Measurements from ENCODE around the gene PLEKHH3. TPM values are rescaled to one million over a fixed set of nuclear protein-coding genes. Genes with fewer than 3 reads are reported as not detected.

PLEKHH3 gene
- total RNA-seq, 1 experiment from 2014 or later: 46.1 TPM

Other genes with a start within 250 kb of the PLEKHH3 start
- gene ATP6V0A1, start 218.1 kb downstream of the PLEKHH3 start, total RNA-seq (2014; rRNA removed; shearing (Covaris generic)): 54.0 and 112 TPM in 2 replicates
- 49.3 and 83.0 TPM in 2 replicates for gene NAGLU, start 140.8 kb downstream of the PLEKHH3 start, total RNA-seq (2014; rRNA removed; shearing (Covaris generic))
- 3.5 and 4.4 TPM in 2 replicates for gene HSD17B1, start 124.1 kb downstream of the PLEKHH3 start, total RNA-seq (2014; rRNA removed; shearing (Covaris generic))
- 11.9 and 19.2 TPM in 2 replicates for gene COASY, start 114.8 kb downstream of the PLEKHH3 start, total RNA-seq (2014; rRNA removed; shearing (Covaris generic))
- gene MLX, start 109.9 kb downstream of the PLEKHH3 start, total RNA-seq (2014; rRNA removed; shearing (Covaris generic)): 14.1 and 44.7 TPM in 2 replicates
- gene PSMC3IP, start 99.3 kb downstream of the PLEKHH3 start, total RNA-seq (2014; rRNA removed; shearing (Covaris generic)): 6.2 and 14.9 TPM in 2 replicates
- 26.1 and 30.4 TPM in 2 replicates for gene RETREG3, start 67.6 kb downstream of the PLEKHH3 start, total RNA-seq (2014; rRNA removed; shearing (Covaris generic))
- gene TUBG1, start 67.3 kb downstream of the PLEKHH3 start, total RNA-seq (2014; rRNA removed; shearing (Covaris generic)): 51.4 and 102 TPM in 2 replicates
- gene TUBG2, start 17.7 kb downstream of the PLEKHH3 start, total RNA-seq (2014; rRNA removed; shearing (Covaris generic)): 1.1 and 3.2 TPM in 2 replicates
- 20.1 and 24.2 TPM in 2 replicates for gene CCR10, start 4.8 kb upstream of the PLEKHH3 start, total RNA-seq (2014; rRNA removed; shearing (Covaris generic))
- 11.4 and 13.3 TPM in 2 replicates for gene CNTNAP1, start 5.5 kb upstream of the PLEKHH3 start, total RNA-seq (2014; rRNA removed; shearing (Covaris generic))
- gene EZH1, start 68.0 kb upstream of the PLEKHH3 start, total RNA-seq (2014; rRNA removed; shearing (Covaris generic)): 10.0 and 14.7 TPM in 2 replicates
- gene RAMP2, start 84.2 kb upstream of the PLEKHH3 start, total RNA-seq (2014; rRNA removed; shearing (Covaris generic)): 0.51 and 1.5 TPM in 2 replicates
- gene VPS25, start 96.5 kb upstream of the PLEKHH3 start, total RNA-seq (2014; rRNA removed; shearing (Covaris generic)): 150 and 199 TPM in 2 replicates
- gene WNK4, start 103.6 kb upstream of the PLEKHH3 start, total RNA-seq (2014; rRNA removed; shearing (Covaris generic)): not detected in 2 replicates
- gene COA3, start 121.7 kb upstream of the PLEKHH3 start, total RNA-seq (2014; rRNA removed; shearing (Covaris generic)): 53.7 and 75.4 TPM in 2 replicates
- 0.18 TPM in 1 of 2 replicates, not detected in the other for gene CNTD1, start 121.9 kb upstream of the PLEKHH3 start, total RNA-seq (2014; rRNA removed; shearing (Covaris generic))
- 71.6 and 109 TPM in 2 replicates for gene BECN1, start 147.3 kb upstream of the PLEKHH3 start, total RNA-seq (2014; rRNA removed; shearing (Covaris generic))
- gene PSME3, start 156.4 kb upstream of the PLEKHH3 start, total RNA-seq (2014; rRNA removed; shearing (Covaris generic)): 53.6 and 116 TPM in 2 replicates
- not detected in 2 replicates for gene AOC2, start 167.6 kb upstream of the PLEKHH3 start, total RNA-seq (2014; rRNA removed; shearing (Covaris generic))
- gene AOC3, start 174.2 kb upstream of the PLEKHH3 start, total RNA-seq (2014; rRNA removed; shearing (Covaris generic)): 0.78 TPM in 1 of 2 replicates, not detected in the other
- gene G6PC1, start 223.8 kb upstream of the PLEKHH3 start, total RNA-seq (2014; rRNA removed; shearing (Covaris generic)): not detected in 2 replicates

Measured in G401 (cell line).